Karpas-422 (cell line): ENCODE measurements around the gene FER1L5. TPM values are rescaled to one million over a fixed set of nuclear protein-coding genes. Genes with fewer than 3 reads are reported as not detected.

ENCODE experiments used
- DNase-seq: peaks from one replicate; pipeline ENCODE4 v3.0.0-alpha.2; 2015
- H2AFZ ChIP-seq: fragments of 200-600 bp; sonication (generic); 2 replicates; pipeline ENCODE4 v1.6.1; 2014; ENCODE audit warnings: antibody characterized with exemption, low read length, mixed read lengths
- H3K27ac ChIP-seq: fragments of 200-600 bp; sonication (generic); 2 replicates; pipeline ENCODE4 v1.5.1; 2014; ENCODE audit warnings: mild to moderate bottlenecking, low read length, moderate library complexity
- H3K27me3 ChIP-seq: fragments of 200-600 bp; sonication (generic); 2 replicates; pipeline ENCODE4 v1.6.1; 2014; ENCODE audit warnings: low read length, mixed read lengths
- H3K36me3 ChIP-seq: fragments of 200-600 bp; sonication (generic); 2 replicates; pipeline ENCODE4 v1.6.1; 2014; ENCODE audit warnings: low read length, mixed read lengths; ENCODE audit not compliant: insufficient read depth
- H3K4me1 ChIP-seq: fragments of 200-600 bp; sonication (generic); 2 replicates; pipeline ENCODE4 v1.6.1; 2014; ENCODE audit warnings: mild to moderate bottlenecking, low read length, mixed read lengths
- H3K4me2 ChIP-seq: fragments of 200-600 bp; sonication (generic); 2 replicates; pipeline ENCODE4 v1.6.1; 2014; ENCODE audit warnings: low read length, low read depth, mild to moderate bottlenecking; ENCODE audit not compliant: poor library complexity, severe bottlenecking
- H3K4me3 ChIP-seq: fragments of 200-600 bp; sonication (generic); 2 replicates; pipeline ENCODE4 v1.5.1; 2014; ENCODE audit warnings: mild to moderate bottlenecking, antibody characterized with exemption, low read length, mixed read lengths
- H3K79me2 ChIP-seq: fragments of 200-600 bp; sonication (generic); 2 replicates; pipeline ENCODE4 v1.6.1; 2014; ENCODE audit warnings: mild to moderate bottlenecking, low read length, mixed read lengths
- H3K9ac ChIP-seq: fragments of 200-600 bp; sonication (generic); 2 replicates; pipeline ENCODE4 v1.6.0; 2014; ENCODE audit warnings: low read length
- H3K9me2 ChIP-seq: fragments of 200-600 bp; sonication (generic), shearing (Covaris generic); replicated peaks from 2 replicates; pipeline ENCODE4 v1.6.0; 2014; ENCODE audit warnings: mild to moderate bottlenecking, low read length, moderate library complexity; ENCODE audit not compliant: insufficient read depth
- H3K9me3 ChIP-seq: fragments of 300-700, 200-600 bp; sonication (generic); 2 replicates; pipeline ENCODE4 v1.6.1; 2014; ENCODE audit warnings: low read length, mixed read lengths
- H4K20me1 ChIP-seq: fragments of 200-600 bp; sonication (generic); 2 replicates; pipeline ENCODE4 v1.6.1; 2014; ENCODE audit warnings: mild to moderate bottlenecking, antibody characterized with exemption, low read length, low read depth; ENCODE audit not compliant: insufficient read depth
- total RNA-seq: library from RNA; depleted of rRNA; stranded (reverse); fragments of >200 nt; shearing (Covaris generic); gene quantifications from 2 replicates; pipeline ENCODE4 v1.2.3, GENCODE V29; 2014; ENCODE audit warnings: low replicate concordance; rRNA removed

The FER1L5 gene
- total RNA-seq, 1 experiment from 2014 or later, result not detected

DNA sequence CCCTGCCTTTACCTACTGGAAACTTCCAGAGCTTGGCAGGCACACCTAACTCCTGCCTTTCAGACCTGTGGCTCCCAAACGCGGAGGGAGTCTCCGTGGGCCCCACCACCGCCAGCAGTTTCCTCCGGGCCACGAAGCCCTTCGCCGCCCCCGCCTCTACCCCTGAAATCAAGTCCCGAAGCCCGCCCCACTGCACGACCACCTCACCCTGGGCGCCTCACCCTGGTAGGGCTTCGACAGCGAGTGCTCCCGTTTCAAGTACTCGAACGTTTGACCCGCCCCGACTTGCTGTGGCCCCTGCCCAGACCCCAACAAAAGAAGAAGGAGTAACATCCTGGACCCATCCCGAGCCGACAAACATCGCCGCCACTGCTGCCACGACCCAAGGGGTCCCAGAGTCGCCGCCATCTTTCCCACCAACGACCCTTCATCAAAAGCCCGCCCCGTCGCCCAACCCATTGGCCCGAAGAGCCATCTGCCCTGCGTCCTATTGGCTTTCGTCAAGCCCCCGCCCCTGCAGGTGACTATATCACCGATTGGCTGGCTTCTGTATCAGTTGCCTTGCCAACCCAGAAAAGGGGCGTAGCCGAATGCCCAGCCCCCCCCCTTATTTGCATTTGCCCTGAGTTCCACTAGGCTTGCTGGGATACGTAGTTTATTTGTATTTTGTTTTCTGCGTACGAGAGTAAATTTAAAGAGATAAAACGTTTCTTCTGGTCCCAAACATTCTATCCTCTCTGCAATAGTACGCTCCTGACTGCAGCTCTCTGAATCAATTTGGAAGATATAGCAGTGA, 97.3 kb downstream of the FER1L5 start, which contains the start of gene LMAN2L:
TSS of gene LMAN2L (minus strand) at position 432 of the 796 bp plus-strand sequence. CDS start at position 408, 24 bp downstream.
- Histone ChIP-seq H2AFZ (peak within 1 kb of the TSS; percentile 88), H3K27me3 (no peaks in the 10 kb centered on the region), H3K9me2 (no peaks in the 10 kb centered on the region), H3K27ac (no peak within 1 kb of the TSS), H3K9me3 (no peaks in the 10 kb centered on the region), H4K20me1 (no peaks in the 10 kb centered on the region), H3K4me1 (peaks cover 17% of the 10 kb centered on the region), H3K79me2 (peaks cover 28% of the 10 kb centered on the region), H3K4me3 (peak within 1 kb of the TSS; percentile 95), H3K36me3 (peaks cover 5% of the 10 kb centered on the region; the same call in 1 of the 2 replicates), H3K4me2 (peak within 1 kb of the TSS; percentile 84), H3K9ac (peak within 1 kb of the TSS; percentile 88)
- DNase-seq, result peak; percentile 99

DNA sequence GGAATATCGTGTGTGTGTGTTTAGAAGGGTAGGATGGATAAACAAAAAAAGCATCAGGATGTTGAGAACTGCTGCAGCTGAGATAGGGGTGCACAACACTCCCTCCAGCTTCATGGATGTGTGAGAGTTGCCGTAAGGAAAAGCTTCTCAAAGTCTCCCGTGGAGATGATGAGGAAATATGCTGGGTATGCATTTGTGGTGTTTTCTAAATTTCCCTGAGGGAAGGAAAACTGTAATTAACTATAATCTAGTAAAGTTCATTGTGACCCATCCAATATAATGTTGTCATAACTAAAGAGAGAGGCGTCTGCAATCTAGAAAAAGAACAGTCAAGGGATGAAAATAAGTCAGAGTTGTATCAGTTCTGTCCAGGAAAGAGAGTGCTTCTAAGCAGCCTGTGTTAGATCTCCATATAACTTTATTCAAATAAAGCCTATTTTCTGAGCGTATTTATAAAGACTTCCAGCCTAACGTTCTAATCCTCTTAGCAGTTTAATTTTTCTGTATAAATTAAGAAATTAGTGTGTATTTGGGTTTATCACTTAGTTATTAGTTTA, 104.6 kb downstream of the FER1L5 start:
- no peaks in the 10 kb centered on the region for H3K9me3 ChIP-seq
- H4K20me1 ChIP-seq, result no peaks in the 10 kb centered on the region
- H3K36me3 ChIP-seq, result no peaks in the 10 kb centered on the region
- H3K79me2 ChIP-seq, result no peaks in the 10 kb centered on the region
- H3K4me1 ChIP-seq, result no peaks in the 10 kb centered on the region
- no peak for DNase-seq
- no peak overlapping the region for H3K4me2 ChIP-seq
- H3K9ac ChIP-seq, result no peak overlapping the region
- no peaks in the 10 kb centered on the region for H3K27me3 ChIP-seq
- H3K27ac ChIP-seq, result no peak overlapping the region
- no peaks in the 10 kb centered on the region for H3K9me2 ChIP-seq
- H2AFZ ChIP-seq, result no peak overlapping the region
- no peak overlapping the region for H3K4me3 ChIP-seq

DNA sequence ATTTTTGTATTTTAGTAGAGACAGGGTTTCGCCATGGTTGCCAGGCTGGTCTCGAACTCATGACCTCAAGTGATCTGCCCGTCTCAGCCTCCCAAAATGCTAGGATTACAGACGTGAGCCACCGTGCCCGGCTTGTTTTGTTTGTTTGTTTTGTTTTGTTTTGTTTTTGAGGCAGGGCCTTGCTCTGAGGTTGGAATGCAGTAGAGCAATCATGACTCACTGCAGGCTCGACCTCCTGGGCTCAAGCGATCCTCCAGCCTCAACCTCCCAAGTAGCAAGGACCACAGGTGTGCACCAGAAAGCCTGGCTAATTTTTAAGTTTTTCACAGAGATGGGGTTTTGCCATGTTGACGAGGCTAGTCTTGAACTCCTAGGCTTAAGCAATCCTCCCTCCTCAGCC, 109.2 kb downstream of the FER1L5 start:
- Histone ChIP-seq H2AFZ (no peak overlapping the region), H3K4me3 (no peak overlapping the region), H3K9me3 (no peaks in the 10 kb centered on the region), H3K4me1 (no peaks in the 10 kb centered on the region), H3K27ac (no peak overlapping the region), H3K4me2 (no peak overlapping the region), H3K79me2 (no peaks in the 10 kb centered on the region), H4K20me1 (no peaks in the 10 kb centered on the region), H3K9me2 (no peaks in the 10 kb centered on the region), H3K9ac (no peak overlapping the region), H3K27me3 (no peaks in the 10 kb centered on the region), H3K36me3 (no peaks in the 10 kb centered on the region)
- no peak for DNase-seq

DNA sequence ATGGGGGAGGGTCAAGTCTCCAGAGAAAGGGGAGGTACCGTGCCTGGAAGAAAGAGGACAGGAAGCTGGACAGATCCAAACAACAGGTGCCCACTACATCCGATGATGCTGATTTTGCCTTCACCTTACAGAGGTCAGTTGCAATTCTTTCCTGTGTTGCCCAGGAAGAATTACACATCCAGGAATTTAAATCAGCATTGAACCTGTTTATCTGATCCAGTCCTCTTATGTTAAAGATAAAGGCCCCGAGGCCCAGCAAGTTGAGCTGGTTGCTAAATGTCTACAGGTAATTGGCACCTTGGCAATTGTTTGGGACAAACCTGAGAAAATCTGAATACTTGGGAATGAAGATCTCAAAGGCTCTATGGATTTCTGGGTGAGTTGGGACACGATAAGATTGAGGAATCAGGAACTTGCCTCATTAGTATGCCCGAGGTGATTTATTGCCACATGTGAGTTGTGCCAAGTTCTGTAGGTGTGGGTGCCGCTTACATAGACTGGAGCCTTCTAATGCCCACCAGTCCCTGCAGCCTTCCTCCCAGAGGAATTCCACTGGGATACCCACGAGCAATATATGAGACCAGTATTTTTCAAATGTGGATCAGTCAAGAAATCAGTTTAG, 111.2 kb downstream of the FER1L5 start:
- H3K4me1 ChIP-seq, result no peaks in the 10 kb centered on the region
- no peaks in the 10 kb centered on the region for H3K36me3 ChIP-seq
- H3K4me2 ChIP-seq, result no peak overlapping the region
- no peak overlapping the region for H3K4me3 ChIP-seq
- no peak overlapping the region for H2AFZ ChIP-seq
- no peaks in the 10 kb centered on the region for H4K20me1 ChIP-seq
- no peaks in the 10 kb centered on the region for H3K79me2 ChIP-seq
- DNase-seq, result no peak
- H3K9me3 ChIP-seq, result no peaks in the 10 kb centered on the region
- no peaks in the 10 kb centered on the region for H3K9me2 ChIP-seq
- H3K9ac ChIP-seq, result no peak overlapping the region
- H3K27ac ChIP-seq, result no peak overlapping the region
- no peaks in the 10 kb centered on the region for H3K27me3 ChIP-seq

DNA sequence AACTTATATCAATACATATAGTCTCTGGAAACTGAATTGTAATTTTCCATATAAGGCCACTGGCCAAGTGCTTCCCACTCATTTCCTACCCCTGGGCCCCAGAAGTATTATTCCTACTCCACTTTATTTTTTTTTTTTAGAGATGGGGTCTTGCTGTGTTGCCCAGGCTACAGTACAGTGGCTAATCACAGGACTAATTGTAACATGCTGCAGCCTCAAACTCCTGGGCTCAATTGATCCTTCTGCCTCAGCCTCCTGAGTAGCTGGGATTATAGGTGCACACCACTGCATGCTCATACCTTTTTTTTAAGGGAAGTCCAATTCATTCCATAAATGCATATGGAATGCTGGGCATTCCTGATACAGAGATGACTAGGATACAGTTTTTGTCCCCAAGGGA, 111.8 kb downstream of the FER1L5 start:
- Histone ChIP-seq H3K79me2 (no peaks in the 10 kb centered on the region), H4K20me1 (no peaks in the 10 kb centered on the region), H3K4me2 (no peak overlapping the region), H3K27me3 (no peaks in the 10 kb centered on the region), H3K9ac (no peak overlapping the region), H3K36me3 (no peaks in the 10 kb centered on the region), H3K27ac (no peak overlapping the region), H3K4me3 (no peak overlapping the region), H3K9me3 (no peaks in the 10 kb centered on the region), H3K9me2 (no peaks in the 10 kb centered on the region), H2AFZ (no peak overlapping the region), H3K4me1 (no peaks in the 10 kb centered on the region)
- DNase-seq, result no peak

Other genes starting within 250 kb of the FER1L5 start
- gene NEURL3, start 137.4 kb upstream of the FER1L5 start, total RNA-seq, result not detected in 2 replicates
- gene ARID5A, start 106.0 kb upstream of the FER1L5 start, total RNA-seq, result 1.8 and 2.4 TPM in 2 replicates
- 24.7 and 40.6 TPM in 2 replicates for gene KANSL3, start 4.5 kb upstream of the FER1L5 start, total RNA-seq
- 6.3 and 23.5 TPM in 2 replicates for gene LMAN2L, start 97.3 kb downstream of the FER1L5 start, total RNA-seq
- gene CNNM4, start 118.1 kb downstream of the FER1L5 start, total RNA-seq, result 5.6 and 6.4 TPM in 2 replicates
- gene CNNM3, start 173.5 kb downstream of the FER1L5 start, total RNA-seq, result 7.0 and 7.9 TPM in 2 replicates
- 1.6 and 9.8 TPM in 2 replicates for gene ANKRD23, start 201.3 kb downstream of the FER1L5 start, total RNA-seq
- gene ANKRD39, start 215.3 kb downstream of the FER1L5 start, total RNA-seq, result 11.1 and 12.5 TPM in 2 replicates
- 2.5 and 6.3 TPM in 2 replicates for gene SEMA4C, start 227.3 kb downstream of the FER1L5 start, total RNA-seq